Stimulated activated memory B cell treated with anti-CD40 and anti-IgM and Interleukin-4, amounts not matched to agents 10 μg/mL and 1 μg/mL and 100 μg/mL, for 72 hours (primary cell): ENCODE measurements around the gene CD47.

Source experiments
- ATAC-seq: fragments of 150-1000 bp; cut with Tn5 transposase; 2 replicates; pipeline ENCODE4 v1.10.0; 2021
- H3K27ac Mint-ChIP-seq: one replicate; pipeline ENCODE4 v1.8.0; 2022; ENCODE audit warnings: mild to moderate bottlenecking, mixed read lengths
- H3K27me3 Mint-ChIP-seq: one replicate; pipeline ENCODE4 v1.8.0; 2022; ENCODE audit warnings: mixed read lengths
- H3K36me3 Mint-ChIP-seq: one replicate; pipeline ENCODE4 v1.8.0; 2022; ENCODE audit warnings: mixed read lengths
- H3K4me1 Mint-ChIP-seq: one replicate; pipeline ENCODE4 v1.8.0; 2022; ENCODE audit warnings: mixed read lengths
- H3K4me3 Mint-ChIP-seq: one replicate; pipeline ENCODE4 v1.8.0; 2022; ENCODE audit warnings: mild to moderate bottlenecking, moderate library complexity, mixed read lengths
- H3K9me3 Mint-ChIP-seq: one replicate; pipeline ENCODE4 v1.8.0; 2022; ENCODE audit warnings: mixed read lengths

The CD47 gene

DNA sequence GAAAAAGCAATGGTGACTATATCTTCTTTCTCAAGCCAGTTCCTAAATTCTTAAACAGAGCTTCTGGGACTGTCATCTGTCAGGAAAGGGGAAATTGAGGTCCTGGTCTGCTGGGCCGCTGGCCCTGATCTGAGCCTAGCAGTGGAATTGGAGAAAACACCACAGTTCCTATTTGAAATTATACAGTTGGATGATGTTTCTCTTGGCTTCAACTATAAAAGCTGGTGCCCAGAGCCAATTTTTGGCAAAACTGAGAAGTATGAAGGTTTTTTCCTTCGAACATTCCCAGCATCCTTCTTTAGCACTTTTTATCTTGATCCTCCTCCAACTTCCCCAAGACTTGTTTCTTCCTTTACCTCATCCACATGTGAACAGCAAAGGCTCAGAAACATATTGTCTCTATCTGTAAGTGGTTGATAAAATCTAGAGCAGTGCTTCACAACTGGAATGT lies 83.9 kb downstream of the CD47 start:
- no peaks in the 10 kb centered on the region for H3K9me3 Mint-ChIP-seq
- no peak overlapping the region for H3K4me3 Mint-ChIP-seq
- no peaks in the 10 kb centered on the region for H3K27me3 Mint-ChIP-seq
- no peaks in the 10 kb centered on the region for H3K36me3 Mint-ChIP-seq
- peaks cover 20% of the 10 kb centered on the region for H3K4me1 Mint-ChIP-seq
- no peak for ATAC-seq
- no peak overlapping the region for H3K27ac Mint-ChIP-seq

DNA sequence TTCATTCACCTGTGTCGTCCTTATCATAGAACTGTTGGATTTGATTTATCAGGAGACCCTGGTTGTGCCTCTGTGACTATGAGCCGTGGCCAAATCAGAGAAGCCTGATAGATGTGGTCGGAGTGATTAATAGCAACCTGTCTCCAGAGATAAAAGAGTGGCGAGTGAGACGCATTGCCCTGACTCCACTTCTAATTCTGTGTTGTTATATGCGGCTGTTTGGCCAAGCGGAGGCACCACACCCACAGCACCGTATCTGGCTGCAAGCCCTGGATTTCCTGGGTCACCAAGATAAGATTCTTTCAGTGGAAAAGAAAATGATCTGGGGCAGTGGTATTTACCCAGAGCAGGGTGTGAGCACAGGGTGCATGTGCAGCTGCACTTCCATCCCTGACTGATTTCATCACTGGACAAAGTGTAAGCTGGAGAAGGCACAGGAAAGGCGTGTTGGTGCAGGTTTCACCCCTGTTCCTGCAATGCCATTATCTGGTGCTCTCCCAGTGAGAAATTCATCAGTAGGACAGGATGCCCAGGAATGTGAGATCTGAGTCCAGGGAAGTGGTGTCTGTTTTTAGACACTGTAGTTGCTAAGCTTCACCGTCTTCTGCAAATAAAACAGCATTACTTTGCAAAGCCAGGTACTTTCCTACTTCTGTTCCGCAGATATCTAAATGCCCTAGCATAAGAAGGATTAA lies 84.6 kb downstream of the CD47 start:
- ATAC-seq = peak; percentile 39
- H3K4me3 Mint-ChIP-seq = no peak overlapping the region
- H3K9me3 Mint-ChIP-seq = no peaks in the 10 kb centered on the region
- H3K27me3 Mint-ChIP-seq = no peaks in the 10 kb centered on the region
- H3K27ac Mint-ChIP-seq = no peak overlapping the region
- H3K4me1 Mint-ChIP-seq = peaks cover 17% of the 10 kb centered on the region
- no peaks in the 10 kb centered on the region for H3K36me3 Mint-ChIP-seq

DNA sequence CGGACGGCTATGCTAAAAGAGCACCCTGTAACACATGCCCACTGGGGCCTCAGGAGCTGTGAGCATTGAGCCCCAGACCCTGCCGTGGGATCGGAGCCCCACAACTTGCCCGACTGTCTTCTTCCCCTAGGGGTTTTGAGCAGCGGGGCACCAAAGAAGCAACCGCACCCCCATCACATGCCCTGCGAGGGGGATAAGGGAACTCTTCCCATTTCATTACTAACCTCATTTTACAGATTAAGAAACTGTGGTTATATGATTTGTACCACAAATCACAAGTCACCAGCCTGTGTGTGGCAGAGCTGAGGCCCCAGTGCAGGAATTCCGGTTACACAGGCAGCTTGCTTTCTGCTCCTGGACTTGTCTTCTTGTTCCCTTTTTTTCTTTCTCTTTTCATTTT lies 86.2 kb downstream of the CD47 start:
- Mint-ChIP-seq H3K27ac (no peak overlapping the region), H3K36me3 (no peaks in the 10 kb centered on the region), H3K27me3 (no peaks in the 10 kb centered on the region), H3K9me3 (peaks cover 5% of the 10 kb centered on the region), H3K4me1 (peaks cover 15% of the 10 kb centered on the region), H3K4me3 (peak overlapping the region; percentile 8)
- ATAC-seq = no peak

DNA sequence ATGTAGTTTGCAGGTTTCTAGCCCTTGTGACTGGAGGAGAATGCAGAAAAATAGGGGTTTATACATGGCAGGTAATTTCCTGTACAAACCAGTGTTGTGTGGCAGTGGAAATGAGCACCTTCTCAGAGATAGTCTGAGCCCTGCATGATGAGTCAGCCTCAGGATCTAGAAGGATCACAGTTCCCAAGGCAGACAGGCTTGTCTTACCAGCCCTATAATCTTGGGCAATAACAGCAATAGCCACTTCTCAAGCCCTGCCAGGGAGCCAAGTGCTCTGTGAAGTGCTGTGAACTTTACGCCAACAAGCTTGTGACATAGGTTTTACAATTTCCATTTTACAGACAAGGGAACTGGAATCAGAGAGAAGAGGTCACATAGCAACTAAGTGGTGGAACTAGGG lies 89.4 kb downstream of the CD47 start:
- Mint-ChIP-seq H3K36me3 (no peaks in the 10 kb centered on the region), H3K9me3 (peaks cover 5% of the 10 kb centered on the region), H3K4me1 (no peaks in the 10 kb centered on the region), H3K27me3 (no peaks in the 10 kb centered on the region), H3K4me3 (no peak overlapping the region), H3K27ac (no peak overlapping the region)
- no peak for ATAC-seq

DNA sequence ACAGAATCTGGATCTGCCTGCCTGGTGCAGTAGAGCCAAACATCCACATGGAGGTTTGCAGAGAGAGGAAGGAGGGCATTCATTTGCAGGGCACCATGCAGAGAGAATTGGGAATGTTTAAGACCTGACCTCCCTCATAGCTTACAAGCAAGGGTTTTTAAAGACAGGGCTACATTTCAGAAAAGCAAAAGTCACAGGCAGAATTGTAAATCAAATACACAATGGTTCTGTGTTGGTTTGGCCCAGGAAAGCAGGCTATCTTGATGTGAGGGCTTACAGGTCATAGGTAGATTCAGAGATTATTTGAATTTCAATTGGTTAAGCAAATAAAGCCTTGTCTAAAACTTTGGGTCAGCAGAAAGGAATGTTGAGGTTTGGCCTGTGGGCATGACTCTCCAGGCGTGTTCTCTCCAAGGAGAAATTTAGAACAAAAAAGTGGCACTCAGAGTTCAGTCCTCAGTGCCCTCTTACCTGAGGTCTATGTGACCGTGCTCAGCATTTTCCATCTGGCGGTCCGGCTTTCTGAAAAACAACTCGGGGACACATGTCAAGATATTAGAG lies 91.5 kb downstream of the CD47 start:
- Mint-ChIP-seq H3K27me3 (no peaks in the 10 kb centered on the region), H3K9me3 (peaks cover 5% of the 10 kb centered on the region), H3K4me1 (peaks cover 1% of the 10 kb centered on the region), H3K27ac (no peak overlapping the region), H3K36me3 (no peaks in the 10 kb centered on the region), H3K4me3 (no peak overlapping the region)
- ATAC-seq = no peak

DNA sequence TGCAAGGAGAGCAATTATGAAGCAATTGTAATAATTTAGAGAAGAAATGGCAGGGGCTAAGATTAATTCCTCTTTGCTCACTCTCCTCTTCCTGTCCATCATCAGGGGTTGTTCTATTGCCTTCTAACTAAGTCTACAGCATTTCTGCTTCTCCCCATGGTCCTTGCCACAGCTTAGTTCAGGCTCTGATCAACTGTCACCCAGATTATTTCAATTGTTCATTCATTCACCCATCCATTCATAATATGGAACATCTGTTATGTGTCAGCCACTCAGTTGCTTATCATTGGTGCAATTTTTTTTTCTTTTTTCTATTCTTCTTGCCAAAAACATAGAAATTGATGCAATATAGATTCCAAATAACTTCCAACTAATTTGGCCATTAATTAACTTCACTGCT lies 93.2 kb downstream of the CD47 start:
- H3K4me3 Mint-ChIP-seq = no peak overlapping the region
- ATAC-seq = no peak
- no peak overlapping the region for H3K27ac Mint-ChIP-seq
- H3K9me3 Mint-ChIP-seq = peaks cover 5% of the 10 kb centered on the region
- no peaks in the 10 kb centered on the region for H3K27me3 Mint-ChIP-seq
- H3K36me3 Mint-ChIP-seq = no peaks in the 10 kb centered on the region
- peaks cover 17% of the 10 kb centered on the region for H3K4me1 Mint-ChIP-seq

DNA sequence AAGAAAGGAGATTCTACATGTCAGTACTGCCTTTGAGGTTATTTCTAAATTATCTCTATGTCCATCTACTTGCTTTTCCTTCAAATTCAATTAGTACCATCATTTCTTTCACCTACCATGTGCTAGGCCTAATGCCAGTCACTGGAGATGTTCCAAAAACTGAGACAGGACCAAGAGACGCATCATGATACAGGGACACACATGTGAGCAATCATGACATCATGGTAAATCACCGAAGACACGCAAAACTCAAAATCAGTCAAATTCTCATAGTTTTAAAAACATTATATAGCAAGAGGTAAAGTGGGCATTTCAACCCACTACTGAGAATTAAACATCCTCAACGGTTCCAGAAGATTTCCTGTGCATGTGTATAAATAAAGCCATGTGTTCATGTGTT lies 95.0 kb downstream of the CD47 start:
- Mint-ChIP-seq H3K36me3 (no peaks in the 10 kb centered on the region), H3K4me3 (no peak overlapping the region), H3K27ac (no peak overlapping the region), H3K4me1 (peaks cover 17% of the 10 kb centered on the region), H3K9me3 (peaks cover 5% of the 10 kb centered on the region), H3K27me3 (no peaks in the 10 kb centered on the region)
- no peak for ATAC-seq

DNA sequence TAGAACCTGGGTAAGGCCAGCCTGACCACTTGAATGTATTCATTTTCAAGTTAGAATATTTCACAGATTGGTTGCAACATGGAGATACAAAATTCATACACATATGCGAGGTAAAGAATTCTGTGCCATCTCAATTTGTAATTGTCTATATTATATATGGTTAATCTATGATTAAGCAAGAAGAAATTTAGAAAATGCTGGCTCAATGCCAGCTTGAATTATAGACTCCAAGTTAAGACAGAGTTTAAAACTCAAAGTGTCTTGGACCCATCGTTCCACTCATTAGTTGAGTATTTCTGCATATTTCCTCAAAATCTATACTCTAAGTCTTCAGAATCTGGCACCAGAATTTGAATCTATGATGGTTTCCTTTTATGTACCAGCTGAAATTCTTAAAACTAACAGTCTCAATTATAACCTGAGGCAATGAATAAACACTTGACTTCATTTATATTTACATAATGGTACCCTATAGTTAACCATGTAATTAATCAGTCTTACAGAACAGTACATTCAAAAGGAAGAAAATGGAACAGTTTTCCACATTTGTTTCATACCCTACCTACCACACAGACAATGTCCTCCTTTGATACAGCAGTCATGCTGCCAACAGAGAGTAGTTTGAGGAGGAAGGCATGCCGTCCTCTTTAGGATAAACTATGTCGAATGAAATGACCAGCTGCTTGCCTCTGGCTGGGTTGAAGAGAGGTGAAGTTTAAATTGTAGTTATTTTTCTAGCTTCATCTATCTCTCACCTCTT lies 95.7 kb downstream of the CD47 start:
- Mint-ChIP-seq H3K9me3 (peaks cover 2% of the 10 kb centered on the region), H3K27ac (no peak overlapping the region)

DNA sequence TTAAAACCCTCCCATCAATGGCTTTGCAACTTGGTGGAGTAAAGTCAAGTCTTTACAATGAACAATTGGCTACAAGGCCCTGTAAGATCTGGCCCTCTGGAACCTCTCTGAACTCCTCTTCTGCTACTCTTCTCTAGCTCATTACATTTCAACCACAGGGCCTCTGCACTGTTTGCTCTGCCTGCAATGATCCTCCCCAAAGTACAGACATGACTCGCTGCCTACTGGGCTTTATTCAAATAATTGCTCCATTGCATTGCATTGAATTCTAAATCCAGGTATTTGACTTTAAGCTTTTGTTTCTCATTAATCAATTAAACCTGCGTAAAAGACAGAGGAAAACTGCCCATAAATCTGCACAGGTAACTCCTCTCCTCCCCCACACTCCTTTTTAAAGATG lies 96.7 kb downstream of the CD47 start:
- Mint-ChIP-seq H3K27ac (peak overlapping the region; percentile 7), H3K36me3 (no peaks in the 10 kb centered on the region)
- no peak for ATAC-seq

More for the DNA sequence above, 95.7 kb downstream of the CD47 start:
- H3K36me3 Mint-ChIP-seq = no peaks in the 10 kb centered on the region
- peaks cover 17% of the 10 kb centered on the region for H3K4me1 Mint-ChIP-seq
- no peaks in the 10 kb centered on the region for H3K27me3 Mint-ChIP-seq
- ATAC-seq = no peak
- H3K4me3 Mint-ChIP-seq = no peak overlapping the region

DNA sequence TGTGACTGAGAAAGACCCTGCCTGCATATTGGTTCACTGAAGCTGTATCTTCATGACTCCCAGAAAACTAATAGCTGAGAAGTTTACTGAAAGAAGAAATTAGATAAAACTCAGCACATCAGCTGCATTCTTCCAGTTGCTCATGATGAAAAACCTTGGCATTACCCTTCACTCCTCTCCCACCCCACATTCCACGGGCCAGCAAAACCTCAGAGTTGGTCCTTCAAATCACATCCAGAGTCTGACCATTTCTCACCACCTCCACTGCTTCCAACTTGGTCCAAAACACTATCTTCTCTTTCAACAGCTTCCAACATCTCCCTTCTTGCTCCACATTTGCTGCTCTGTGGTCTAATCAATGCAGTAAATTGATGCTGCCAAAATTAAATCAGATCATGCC lies 97.1 kb downstream of the CD47 start:
- Mint-ChIP-seq H3K36me3 (no peaks in the 10 kb centered on the region), H3K9me3 (no peaks in the 10 kb centered on the region), H3K27me3 (no peaks in the 10 kb centered on the region), H3K27ac (peak overlapping the region; percentile 7), H3K4me3 (no peak overlapping the region), H3K4me1 (peaks cover 28% of the 10 kb centered on the region)
- no peak for ATAC-seq

More for the DNA sequence above, 96.7 kb downstream of the CD47 start:
- H3K4me1 Mint-ChIP-seq = peaks cover 24% of the 10 kb centered on the region
- no peaks in the 10 kb centered on the region for H3K27me3 Mint-ChIP-seq
- H3K9me3 Mint-ChIP-seq = no peaks in the 10 kb centered on the region
- H3K4me3 Mint-ChIP-seq = no peak overlapping the region
